ENCODE measurements around the gene NPHS1.
"Not testable (repeated sequence)": the region's sequence is repeated elsewhere in the genome, so short reads cannot be mapped to it uniquely, and the experiment has no call there.

Gene NPHS1, protein sequence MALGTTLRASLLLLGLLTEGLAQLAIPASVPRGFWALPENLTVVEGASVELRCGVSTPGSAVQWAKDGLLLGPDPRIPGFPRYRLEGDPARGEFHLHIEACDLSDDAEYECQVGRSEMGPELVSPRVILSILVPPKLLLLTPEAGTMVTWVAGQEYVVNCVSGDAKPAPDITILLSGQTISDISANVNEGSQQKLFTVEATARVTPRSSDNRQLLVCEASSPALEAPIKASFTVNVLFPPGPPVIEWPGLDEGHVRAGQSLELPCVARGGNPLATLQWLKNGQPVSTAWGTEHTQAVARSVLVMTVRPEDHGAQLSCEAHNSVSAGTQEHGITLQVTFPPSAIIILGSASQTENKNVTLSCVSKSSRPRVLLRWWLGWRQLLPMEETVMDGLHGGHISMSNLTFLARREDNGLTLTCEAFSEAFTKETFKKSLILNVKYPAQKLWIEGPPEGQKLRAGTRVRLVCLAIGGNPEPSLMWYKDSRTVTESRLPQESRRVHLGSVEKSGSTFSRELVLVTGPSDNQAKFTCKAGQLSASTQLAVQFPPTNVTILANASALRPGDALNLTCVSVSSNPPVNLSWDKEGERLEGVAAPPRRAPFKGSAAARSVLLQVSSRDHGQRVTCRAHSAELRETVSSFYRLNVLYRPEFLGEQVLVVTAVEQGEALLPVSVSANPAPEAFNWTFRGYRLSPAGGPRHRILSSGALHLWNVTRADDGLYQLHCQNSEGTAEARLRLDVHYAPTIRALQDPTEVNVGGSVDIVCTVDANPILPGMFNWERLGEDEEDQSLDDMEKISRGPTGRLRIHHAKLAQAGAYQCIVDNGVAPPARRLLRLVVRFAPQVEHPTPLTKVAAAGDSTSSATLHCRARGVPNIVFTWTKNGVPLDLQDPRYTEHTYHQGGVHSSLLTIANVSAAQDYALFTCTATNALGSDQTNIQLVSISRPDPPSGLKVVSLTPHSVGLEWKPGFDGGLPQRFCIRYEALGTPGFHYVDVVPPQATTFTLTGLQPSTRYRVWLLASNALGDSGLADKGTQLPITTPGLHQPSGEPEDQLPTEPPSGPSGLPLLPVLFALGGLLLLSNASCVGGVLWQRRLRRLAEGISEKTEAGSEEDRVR (N-terminal part only)

DNA sequence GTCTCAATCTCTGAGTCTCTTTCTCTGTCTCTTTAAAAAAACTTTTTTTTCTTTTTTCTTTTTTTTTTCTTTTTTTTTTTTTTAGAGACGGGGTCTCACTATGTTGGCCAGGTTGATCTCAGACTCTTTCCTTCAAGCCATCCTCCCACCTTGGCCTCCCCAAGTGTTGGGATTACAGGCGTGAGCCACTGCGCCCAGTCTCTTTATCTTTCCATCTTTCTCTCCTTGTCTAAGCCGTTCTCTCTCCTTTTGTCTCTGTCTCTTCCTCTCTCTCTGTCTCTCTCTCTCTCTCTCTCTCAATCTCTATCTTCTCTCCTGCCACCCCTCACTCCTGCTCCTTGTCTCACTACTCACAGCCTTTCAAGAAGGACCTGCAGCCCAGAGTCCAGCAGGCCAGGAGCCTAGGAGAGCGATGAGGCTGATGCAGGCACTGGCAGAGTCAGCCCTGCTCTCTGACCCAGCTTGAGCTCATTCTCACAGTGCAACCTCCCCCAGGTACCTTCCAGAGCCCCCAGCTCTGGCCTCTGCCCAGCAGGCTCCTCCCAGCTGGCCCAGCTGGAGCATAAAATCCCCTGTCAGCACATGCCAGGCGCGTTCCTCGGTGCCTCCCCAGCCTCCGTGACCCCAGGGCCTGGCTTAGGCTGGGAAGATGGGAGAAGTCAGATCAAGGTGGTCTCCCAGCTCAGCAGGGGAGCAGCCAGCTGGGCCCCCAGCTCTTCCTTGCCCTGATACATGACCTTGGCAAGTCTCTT lies at the start of gene NPHS1:
Gene NPHS1, minus strand, starts transcription at position 476 of the 752 bp plus-strand sequence. CDS start 667 bp downstream, outside the sequence.
- no peak for DNase-seq (ENCODE audit: low spot score)

DNA sequence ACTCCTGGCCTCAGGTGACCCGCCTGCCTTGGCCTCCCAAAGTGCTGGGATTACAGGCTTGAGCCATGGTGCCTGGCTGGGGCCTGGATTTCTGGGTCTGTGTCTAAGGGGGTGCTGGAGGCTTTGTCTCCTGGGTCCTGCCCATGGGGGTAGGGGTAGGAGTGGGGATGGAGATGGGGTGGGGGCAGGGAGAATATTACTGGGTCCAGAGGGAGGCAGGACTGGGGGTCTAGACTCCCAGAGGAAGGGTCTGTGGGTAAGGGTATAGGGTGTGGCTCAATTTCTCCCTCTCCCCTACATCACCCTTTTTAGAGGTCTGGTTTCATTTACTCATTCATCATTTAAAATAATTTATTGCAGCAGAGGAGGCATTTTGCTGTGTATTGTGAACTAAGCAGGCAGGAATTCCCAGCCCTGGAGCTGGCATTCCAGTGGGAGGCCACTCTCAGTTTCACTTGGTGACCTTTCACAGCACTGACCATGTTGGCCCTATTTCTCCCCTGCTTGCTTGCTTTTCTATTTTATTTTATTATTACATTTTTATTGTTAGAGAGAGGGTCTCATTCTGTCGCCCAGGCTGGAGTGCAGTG lies 48.8 kb upstream of the NPHS1 start:
- no peak for DNase-seq (ENCODE audit: low spot score)

DNA sequence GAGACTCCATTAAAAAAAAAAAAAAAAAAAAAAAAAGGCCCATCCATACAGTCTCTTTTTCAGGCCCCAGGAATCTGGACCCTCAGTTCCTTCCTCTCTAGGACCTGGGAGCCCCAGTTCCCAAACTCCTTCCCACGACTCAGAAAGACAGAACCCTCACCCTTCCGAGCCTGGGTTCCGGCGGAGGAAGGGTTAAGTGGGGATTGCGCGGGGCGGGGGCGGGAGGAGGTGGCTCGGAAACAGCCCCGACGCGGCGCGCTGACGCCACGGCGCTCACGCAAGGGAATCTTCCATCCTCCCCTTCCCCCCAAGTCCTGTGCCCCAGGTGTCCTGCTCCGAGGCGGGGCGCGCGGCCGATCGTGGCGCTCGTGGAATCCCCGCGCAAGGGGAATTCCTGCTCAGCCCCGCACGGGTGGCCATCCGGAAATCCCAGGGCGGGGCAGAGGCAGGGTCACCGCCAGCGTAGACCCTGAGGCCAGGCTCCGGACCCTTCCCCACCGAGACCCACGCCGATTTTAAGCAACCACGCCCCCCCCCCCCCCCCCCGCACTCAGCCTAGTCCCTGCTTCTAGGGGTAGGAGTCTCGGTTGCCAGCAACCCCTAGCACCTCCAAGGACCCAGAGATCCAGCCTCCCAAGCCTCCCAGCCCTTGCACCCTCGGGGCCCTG lies 47.4 kb upstream of the NPHS1 start:
- peak; percentile 85 for DNase-seq (ENCODE audit: low spot score)

DNA sequence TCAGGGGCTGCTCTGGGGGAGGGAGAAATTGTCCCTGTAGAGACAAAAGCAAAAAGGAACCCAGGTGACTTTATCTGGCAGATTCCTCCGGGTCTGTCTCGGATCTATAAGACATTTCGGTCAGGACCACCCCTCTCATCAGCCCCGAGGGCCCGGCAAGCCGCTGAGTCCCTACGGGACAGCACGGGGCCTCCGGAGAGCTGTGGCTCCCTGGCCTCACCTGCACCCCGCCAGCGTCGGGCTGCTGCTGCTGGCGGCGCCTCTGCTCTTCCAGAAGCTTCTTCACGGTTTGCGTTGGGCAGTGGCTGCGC lies 46.1 kb upstream of the NPHS1 start:
- DNase-seq (ENCODE audit: low spot score), result peak; percentile 49

DNA sequence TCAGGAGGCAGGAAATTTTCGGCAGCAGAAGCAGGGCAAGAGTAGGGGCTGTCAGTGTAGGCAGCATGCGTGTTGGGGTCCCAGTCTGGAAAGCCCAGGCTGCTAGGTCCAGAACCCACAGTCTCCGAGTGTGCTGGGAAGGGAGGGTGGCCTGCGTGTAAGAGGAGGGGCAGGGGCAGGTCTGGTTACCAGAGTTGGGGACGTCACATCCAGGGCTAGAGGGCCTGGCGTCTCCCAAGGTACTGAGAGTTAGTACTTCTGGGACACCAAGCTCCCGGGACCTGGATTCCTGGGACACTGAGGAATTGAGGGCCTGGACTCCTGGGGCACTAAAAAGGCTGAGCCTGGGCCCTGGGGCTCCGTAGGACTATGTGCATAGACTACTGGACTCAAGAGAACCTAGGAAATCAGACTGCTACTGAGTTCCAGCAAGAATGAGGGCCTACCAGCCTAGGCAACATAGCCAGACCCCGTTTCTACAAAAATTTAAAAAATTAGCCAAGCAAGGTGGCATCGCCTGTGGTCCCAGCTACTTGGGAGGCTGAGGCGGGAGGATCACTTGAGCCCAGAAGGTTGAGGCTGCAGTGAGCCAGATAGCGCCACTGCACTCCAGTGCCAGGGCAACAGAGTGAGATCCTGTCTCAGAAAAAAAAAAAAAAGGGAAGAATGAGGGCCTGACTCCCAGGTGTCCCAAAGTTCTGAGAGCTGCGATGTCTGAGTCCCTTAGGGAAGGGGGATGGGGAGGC lies 45.6 kb upstream of the NPHS1 start:
- DNase-seq (ENCODE audit: low spot score), result no peak

DNA sequence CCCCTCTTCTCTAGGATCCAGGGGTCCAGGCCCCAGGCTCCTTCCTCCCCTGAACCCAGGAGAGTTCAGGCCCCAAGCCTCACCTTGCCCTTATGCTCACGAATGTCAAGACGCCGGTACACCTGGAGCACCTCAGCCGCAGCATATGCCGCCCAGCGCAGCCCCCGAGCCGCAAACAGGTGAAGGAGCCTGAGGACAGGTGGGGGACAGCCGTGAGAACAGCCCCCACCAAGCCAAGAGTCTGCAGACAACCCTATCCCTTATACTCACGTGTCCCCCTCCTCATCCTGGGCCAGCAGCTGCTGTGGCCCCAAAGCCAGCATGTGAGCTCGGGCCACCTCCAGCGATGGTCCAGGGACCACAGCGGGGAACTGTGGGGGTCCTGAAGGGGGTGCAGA lies 44.3 kb upstream of the NPHS1 start:
- DNase-seq (ENCODE audit: low spot score), result no peak

DNA sequence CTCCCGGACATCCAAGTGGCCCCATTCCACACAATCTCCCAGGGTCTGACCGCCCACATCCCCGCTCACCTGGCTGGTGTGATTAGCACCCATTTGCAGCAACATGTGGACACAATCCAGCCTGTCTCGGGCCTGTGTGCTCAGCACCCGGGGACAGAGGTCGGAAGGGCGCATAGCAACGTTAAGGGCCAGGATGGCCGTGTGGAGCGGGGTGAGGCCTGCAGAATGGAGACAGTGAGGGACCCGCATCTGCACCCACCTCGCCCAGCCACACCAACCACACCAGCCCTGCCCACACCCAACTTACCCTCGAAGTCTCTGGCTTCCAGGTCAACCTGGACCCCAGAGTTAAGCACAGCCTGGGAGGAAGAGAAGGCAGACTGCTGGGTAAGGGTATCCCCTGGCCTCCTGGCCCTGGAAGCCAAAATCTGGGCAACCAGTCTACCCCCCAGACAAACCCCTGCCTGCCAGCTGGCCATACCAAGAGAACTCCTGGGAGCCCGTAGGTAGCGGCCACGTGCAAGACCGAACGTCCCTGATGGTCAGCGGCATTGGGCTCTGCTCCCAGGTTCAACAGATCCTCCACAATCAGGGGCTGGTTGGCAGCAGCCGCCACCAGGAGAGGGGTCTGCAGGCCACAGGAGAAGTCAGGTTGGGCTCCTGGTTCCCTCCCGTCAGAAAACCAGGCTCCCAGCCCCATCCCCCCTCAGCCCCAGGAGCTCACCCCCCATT lies 43.8 kb upstream of the NPHS1 start:
- DNase-seq (ENCODE audit: low spot score), result no peak

DNA sequence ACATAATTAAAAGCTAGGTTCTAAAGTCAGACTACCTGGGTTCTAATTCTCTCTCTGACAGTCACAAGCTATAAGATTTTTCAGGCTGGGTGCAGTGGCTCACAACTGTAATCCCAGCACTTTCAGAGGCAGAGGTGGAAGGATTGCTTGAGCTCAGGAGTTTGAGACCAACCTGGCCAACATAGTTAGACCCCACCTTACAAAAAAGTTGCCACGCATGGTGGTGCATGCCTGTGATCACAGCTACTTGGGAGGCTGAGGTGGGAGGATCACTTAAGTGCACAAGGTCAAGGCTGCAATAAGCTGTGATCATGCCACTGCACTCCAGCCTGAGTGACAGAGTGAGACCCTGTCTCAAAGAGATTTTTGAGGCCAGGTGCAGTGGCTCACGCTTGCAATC lies 42.0 kb upstream of the NPHS1 start:
- DNase-seq (ENCODE audit: low spot score), result no peak

DNA sequence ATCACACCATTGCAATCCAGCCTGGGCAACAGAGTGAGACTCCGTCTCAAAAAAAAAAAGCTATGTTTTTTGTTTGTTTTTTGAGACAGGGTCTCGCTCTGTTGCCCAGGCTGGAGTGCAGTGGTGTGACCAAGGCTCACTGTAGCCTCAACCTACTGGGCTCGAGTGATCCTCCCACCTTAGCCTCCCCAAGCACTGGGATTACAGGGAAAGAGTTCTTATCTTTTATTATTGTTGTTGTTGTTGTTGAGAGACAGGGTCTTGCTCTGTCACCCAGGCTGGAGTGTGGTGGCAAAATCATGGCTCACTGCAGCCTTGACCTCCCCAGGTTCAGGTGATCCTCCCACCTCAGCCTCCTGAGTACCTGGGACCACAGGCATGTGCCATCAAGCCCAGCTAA lies 39.5 kb upstream of the NPHS1 start:
- not testable (repeated sequence) for DNase-seq (ENCODE audit: low spot score)

DNA sequence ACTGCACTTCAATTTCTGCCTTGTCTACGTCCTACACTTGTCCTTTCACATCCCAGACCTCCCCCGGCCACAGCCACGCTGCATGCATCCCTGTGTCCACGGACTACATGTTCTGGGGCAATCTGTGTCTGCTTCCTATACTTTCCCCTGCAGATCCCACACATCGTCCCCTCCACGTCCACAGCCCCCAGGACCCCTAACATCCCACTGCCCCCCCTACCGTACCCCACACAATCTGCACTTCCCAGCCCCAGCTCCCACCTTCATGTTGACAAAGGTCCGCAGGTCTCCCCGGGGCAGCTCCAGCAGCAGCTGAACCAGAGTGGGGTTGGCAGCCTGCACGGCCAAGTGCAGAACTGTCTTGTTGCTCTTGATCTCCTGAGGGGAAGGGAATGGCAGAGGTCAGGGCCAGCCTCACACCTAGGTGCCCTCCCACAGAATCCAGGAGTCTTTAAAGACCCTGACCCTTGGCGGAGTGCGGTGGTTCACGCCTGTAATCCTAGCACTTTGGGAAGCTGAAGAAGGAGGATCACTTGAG lies 37.9 kb upstream of the NPHS1 start:
- DNase-seq (ENCODE audit: low spot score), result no peak

DNA sequence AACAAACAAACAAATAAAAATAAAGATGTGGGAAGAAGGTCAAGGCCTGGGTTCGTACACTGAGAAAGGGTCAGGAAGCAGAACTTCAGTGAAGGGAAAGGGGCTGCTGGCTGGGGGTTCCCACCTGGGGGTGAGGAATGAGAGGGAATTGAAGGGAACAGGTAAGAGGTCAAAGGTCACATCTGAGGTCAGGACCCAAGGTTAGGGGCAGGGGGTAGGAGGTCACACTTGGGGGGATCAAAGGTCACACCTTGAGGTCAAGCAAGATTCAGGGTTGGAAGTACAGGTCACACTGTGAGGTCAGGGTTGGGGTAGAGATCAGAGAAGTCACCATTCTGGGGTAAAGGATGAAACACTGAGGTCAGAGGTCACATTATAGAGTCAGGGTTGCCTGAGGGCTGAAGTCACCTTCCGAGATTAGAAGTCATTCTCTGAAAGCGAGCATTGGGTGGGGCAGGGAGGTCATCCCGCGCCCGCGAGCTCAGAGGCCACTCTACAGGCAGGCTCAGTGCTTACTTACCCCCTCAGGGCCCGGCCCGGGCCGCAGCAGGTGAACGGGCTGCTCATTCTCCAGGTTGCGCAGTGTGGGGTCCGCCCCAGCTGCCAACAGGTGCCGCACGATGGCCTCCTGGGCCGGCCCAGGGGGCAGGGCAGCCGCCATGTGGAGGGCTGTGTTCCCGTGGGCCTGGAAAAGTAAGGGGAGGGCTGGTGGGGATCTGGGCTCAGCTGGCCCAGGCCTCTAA lies 37.2 kb upstream of the NPHS1 start:
- DNase-seq (ENCODE audit: low spot score), result no peak

DNA sequence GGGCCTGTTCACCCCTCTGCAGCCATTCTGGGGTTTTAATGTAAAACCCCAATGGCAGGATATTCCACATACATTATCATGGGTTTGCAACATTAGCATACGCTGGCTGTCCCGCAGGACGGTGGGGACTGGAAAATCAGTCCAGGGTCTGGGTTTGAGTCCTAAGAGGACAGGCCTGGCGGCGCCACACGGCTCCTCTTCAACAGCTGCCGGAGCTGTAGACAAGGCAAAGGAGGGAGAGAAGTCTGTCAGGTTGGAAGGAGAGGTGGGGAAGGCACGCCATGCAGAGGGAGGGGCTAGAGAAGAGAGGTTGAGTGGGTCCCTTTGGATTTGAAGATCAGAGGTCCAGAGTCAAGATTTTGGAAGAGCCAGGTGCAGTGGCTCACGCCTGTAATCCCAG lies 36.1 kb upstream of the NPHS1 start:
- DNase-seq (ENCODE audit: low spot score), result no peak

DNA sequence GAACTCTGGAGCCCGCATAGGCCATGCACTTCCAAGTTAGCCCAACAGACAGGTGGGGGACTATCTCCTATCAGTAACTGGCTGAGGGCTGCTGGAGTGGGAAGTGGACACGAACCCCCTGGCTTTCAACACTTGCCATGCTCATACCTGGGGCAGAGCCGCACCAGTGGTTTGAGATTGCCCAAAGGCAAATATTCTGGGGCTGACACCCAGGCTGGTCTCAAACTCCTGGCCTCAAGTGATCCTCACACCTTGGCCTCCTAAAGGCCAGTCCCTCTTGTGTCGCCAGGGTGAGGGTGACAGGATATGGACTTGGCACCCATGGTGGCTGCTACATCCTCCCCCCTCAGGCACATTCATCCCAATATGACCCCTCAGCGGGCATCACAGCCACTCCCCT lies 34.9 kb upstream of the NPHS1 start:
- DNase-seq (ENCODE audit: low spot score), result no peak

DNA sequence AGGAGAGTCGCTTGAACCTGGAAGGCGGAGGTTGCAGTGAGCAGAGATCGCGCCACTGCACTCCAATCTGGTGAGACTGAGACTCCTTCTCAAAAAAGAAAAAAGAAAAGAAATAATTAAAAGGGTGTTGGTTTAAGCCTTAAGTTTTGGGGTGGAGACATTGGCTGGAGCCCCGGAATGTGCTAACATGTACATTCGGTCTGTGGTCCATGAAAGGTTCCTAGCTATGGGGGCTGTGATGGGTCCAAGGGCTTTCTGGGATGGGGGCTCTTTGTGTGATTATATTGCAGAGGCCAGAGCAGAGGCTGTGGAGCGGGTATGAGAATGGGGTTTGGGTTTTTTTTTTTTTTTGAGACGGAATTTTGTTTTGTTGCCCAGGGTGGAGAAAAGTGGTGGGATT lies 33.6 kb upstream of the NPHS1 start:
- DNase-seq (ENCODE audit: low spot score), result no peak

DNA sequence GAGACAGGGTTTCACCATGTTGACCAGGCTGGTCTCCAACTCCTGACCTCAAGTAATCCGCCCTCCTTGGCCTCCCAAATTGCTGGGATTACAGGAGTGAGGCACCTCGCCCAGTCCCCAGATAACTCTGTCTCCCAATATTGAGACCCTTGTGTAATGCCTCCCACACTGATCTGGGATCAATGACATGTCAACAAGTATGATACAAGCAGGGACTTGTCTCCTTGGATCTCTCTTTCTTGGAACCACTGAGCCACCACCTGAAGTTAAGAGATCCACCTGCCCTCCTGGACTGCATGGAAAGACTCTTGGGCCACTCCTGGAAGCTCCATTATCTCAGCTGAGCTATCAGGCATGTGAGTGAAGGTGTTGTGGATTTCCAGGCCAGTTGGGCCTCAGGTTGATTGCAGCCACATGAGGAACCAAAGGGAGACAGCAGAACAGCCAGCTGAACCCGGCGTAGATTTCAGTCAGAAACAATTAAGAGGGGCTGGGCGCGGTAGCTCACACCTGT lies 33.0 kb upstream of the NPHS1 start:
- no peak for DNase-seq (ENCODE audit: low spot score)

DNA sequence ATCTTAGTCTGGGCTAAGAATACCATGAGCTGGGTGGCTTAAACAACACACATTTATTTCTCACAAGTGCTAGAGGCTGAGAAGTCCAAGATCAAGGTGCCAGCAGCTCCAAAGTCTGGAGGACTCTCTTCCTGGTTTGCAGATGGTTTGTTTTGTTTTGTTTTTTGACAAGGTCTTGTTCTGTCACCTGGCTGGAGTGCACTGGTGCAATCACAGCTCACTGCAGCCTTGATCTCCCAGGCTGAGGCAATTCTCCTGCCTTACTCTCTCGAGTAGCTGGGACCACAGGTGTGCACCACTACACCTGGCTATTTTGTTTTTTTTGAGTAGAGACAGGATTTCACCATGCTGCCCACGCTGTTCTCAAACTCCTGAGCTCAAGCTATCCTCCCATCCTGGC lies 31.6 kb upstream of the NPHS1 start:
- no peak for DNase-seq (ENCODE audit: low spot score)

DNA sequence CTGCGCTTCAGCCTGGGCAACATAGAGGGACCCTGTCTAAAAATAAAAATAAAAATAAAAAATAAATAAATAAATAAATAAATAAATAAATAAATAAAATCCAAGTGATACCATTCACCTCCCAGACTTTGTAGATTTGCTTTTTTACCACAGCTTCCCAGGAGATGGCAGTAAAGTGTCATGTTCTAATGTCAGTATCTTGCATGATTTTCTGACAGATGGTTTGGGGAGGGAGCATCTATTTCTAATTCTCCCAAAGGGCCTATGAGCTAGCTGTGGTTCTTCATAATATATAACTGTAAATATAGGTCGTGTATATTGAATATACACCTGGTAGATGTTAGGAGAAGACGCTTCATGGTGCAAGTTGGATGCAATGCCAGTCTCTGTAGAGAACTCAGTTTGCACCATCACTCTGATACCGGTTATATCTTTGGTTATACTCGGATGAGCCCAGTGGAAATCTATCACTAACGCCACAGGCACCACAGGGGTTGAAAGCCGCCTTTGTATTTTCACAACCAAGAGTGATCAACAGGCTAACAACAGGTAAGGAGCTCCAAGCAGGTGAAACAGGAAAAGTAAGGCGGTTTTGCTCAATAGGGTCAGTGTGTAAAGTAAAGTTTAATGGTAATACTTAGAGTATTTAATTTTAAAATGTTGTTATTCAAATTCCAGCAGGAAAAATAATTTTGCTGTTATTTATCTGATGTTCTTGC lies 30.0 kb upstream of the NPHS1 start:
- peak; percentile 46 for DNase-seq (ENCODE audit: low spot score)

DNA sequence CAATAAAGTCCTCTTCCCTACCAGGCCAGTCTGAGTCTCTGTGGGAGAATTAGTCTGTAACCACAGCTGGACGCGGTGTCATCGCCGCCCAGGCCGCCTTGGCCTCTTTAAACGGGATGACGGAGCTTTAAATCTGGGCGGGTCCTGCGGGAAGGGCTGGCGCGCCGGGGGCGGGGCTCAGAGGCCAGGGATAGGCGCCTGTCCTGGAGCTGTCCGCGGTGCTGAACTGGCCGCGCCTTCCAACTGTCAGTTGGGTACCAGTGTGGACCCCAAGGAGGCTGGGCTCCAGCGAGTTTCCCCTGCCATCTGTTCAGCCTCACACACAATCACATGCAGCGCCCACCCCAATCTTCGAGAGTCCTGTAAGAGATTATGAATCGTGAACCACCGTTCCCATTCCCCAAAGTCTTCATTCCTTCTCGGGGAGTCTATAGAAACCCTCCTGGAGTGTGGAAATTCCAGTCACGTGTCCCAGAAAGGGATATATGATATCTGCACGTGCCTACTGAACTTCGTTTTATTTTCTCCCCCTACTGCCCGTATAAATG lies 27.5 kb upstream of the NPHS1 start:
- peak; percentile 96 for DNase-seq (ENCODE audit: low spot score)
